VCaP (cell line): ENCODE data around the gene NCOA6.

Experiments
- H3K27ac ChIP-seq: fragments of 450-650 bp; 2 replicates; pipeline ENCODE4 v1.5.1; 2017
- TF ChIP-seq, protein P1 (sequence below): fragments of 450-650 bp; conservative IDR thresholded peaks from 2 replicates; pipeline ENCODE4 v1.5.1; 2017; ENCODE audit warnings: mild to moderate bottlenecking, moderate library complexity

Gene NCOA6

DNA sequence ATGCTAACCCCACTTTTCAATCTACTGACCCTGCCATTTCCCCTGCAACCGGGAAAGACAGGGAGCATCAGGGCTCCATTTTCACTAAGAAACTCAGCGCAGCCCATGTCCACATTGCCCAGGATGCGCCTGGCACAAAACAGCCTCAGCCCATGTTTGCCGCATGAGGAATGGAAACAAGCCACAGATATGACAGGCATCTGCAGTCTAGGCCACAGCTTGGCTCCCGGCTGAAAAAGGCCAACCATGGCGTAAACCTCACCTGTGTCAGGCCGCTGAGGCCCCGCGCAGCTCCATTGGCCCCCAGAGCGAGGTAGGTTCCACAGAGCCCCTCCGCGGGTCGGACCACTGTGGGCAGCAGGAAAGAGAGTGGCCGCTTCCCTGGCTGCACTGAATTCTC is 25.5 kb upstream of the NCOA6 start:
- TF ChIP-seq, protein P1, sequence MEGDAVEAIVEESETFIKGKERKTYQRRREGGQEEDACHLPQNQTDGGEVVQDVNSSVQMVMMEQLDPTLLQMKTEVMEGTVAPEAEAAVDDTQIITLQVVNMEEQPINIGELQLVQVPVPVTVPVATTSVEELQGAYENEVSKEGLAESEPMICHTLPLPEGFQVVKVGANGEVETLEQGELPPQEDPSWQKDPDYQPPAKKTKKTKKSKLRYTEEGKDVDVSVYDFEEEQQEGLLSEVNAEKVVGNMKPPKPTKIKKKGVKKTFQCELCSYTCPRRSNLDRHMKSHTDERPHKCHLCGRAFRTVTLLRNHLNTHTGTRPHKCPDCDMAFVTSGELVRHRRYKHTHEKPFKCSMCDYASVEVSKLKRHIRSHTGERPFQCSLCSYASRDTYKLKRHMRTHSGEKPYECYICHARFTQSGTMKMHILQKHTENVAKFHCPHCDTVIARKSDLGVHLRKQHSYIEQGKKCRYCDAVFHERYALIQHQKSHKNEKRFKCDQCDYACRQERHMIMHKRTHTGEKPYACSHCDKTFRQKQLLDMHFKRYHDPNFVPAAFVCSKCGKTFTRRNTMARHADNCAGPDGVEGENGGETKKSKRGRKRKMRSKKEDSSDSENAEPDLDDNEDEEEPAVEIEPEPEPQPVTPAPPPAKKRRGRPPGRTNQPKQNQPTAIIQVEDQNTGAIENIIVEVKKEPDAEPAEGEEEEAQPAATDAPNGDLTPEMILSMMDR: no peak
- no peak overlapping the region for H3K27ac ChIP-seq

DNA sequence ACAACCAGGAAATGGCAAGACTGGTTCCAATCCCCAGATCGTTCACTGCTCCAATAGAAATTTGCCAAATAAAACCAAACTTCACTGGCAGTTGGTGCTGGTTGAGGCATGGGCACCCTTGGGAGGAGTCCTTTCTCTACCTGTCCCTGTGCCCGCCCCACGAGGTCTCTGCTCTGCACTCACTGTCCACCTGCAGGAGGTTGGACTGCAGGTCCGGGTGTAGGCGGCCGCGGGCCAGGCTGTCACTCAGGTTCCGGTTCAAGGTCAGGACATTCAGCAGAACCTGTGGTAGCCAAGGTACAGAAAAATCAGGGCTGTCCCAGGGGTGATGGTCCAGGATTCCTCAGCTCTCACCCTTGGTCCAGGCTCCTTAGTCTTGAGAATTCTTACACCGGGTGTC is 24.3 kb upstream of the NCOA6 start:
- H3K27ac ChIP-seq: no peak overlapping the region
- TF ChIP-seq, protein P1: no peak

DNA sequence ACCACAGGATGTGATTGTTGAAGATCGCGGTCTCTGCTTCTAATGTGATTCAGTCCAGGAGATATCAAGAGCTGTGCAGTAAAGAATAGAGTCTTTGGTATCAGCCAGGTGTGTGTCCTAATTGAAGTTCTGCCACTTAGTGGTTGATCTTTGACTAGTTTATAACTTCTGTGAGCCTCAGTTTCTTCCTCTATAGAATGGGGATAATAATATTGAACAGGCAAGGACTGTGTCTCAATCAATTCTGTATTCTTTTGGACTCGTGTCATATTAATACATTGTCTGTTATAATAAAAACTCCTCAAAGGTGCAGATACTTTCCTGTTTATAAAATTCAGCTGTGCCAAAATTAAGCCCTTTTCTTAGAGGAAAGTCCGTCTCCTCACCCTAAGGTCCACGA is 23.1 kb upstream of the NCOA6 start:
- TF ChIP-seq, protein P1: no peak
- H3K27ac ChIP-seq: no peak overlapping the region

GRCh38 chr20:34843421-34843820 is 18.0 kb upstream of the NCOA6 start:
- no peak overlapping the region for H3K27ac ChIP-seq
- TF ChIP-seq, protein P1: no peak

DNA sequence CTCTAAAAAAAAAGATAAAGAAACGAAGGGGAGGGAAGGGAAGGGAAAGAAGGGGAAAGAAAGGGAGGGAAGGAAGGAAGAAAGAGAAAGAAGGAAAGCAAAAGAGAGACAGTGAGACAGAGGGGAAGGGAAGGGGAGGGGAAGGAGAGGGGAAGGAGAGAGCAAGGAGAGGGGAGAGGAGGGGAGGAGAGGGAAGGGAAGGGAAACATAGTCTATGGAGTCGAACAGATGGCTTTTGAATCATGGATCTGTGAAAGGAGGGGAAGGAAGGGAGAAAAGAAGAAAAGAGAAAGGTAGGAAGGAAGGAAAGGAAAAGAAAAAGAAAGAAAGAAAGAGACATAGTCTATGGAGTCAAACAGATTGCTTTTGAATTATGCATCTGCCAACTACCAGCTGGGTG is 16.7 kb upstream of the NCOA6 start:
- TF ChIP-seq, protein P1: no peak
- no peak overlapping the region for H3K27ac ChIP-seq

- no peak overlapping the region; the same call in 1 of the 2 replicates for H3K27ac ChIP-seq
- TF ChIP-seq, protein P1: peak; percentile 62
Measured at GRCh38 chr20:34834459-34834893, 9.0 kb upstream of the NCOA6 start.

GRCh38 chr20:34831936-34832335 is 6.5 kb upstream of the NCOA6 start:
- H3K27ac ChIP-seq: no peak overlapping the region
- TF ChIP-seq, protein P1: no peak

- no peak overlapping the region for H3K27ac ChIP-seq
- TF ChIP-seq, protein P1: no peak
Measured at GRCh38 chr20:34829191-34829590, 3.7 kb upstream of the NCOA6 start.
